Smooth muscle cell (in vitro differentiated cells): Measurements from ENCODE around the gene SEC61B. TPM values are rescaled to one million over a fixed set of nuclear protein-coding genes. Genes with fewer than 3 reads are reported as not detected.

Experiments used
- DNase-seq: peaks from one replicate; lab custom pipeline; 2025; ENCODE audit not compliant: unreplicated experiment; lab: John Stamatoyannopoulos, UW
- H2AFZ ChIP-seq: fragments of 200-600 bp; sonication (generic); 2 replicates; pipeline ENCODE4 v1.6.0; 2016; ENCODE audit warnings: antibody characterized with exemption, low read depth, mild to moderate bottlenecking
- H3F3A ChIP-seq: fragments of 200-600 bp; sonication (generic); 2 replicates; pipeline ENCODE4 v1.6.0; 2017; ENCODE audit warnings: antibody characterized with exemption, low read depth
- H3K27ac ChIP-seq: fragments of 200-600 bp; sonication (generic); 2 replicates; pipeline ENCODE4 v1.5.1; 2016; ENCODE audit warnings: low read depth, mild to moderate bottlenecking
- H3K27me3 ChIP-seq: fragments of 200-600 bp; sonication (generic); 2 replicates; pipeline ENCODE4 v1.6.1; 2016; ENCODE audit warnings: low read depth, mild to moderate bottlenecking
- H3K36me3 ChIP-seq: fragments of 200-600 bp; sonication (generic); 2 replicates; pipeline ENCODE4 v1.5.1; 2016; ENCODE audit warnings: low read depth
- H3K4me1 ChIP-seq: fragments of 200-600 bp; sonication (generic); 2 replicates; pipeline ENCODE4 v1.5.1; 2016; ENCODE audit warnings: low read depth
- H3K4me2 ChIP-seq: fragments of 200-600 bp; sonication (generic); 2 replicates; pipeline ENCODE4 v1.6.0; 2016; ENCODE audit warnings: mild to moderate bottlenecking
- H3K4me3 ChIP-seq: fragments of 200-600 bp; sonication (generic); 2 replicates; pipeline ENCODE4 v1.5.1; 2016; ENCODE audit warnings: mild to moderate bottlenecking
- H3K79me2 ChIP-seq: fragments of 200-600 bp; sonication (generic); 2 replicates; pipeline ENCODE4 v1.6.0; 2016; ENCODE audit warnings: low read depth, mild to moderate bottlenecking
- H3K9ac ChIP-seq: fragments of 200-600 bp; sonication (generic); 2 replicates; pipeline ENCODE4 v1.6.0; 2016; ENCODE audit warnings: low read depth
- H3K9me3 ChIP-seq: fragments of 200-600 bp; sonication (generic); replicated peaks from 2 replicates; pipeline ENCODE4 v1.5.1; 2016; ENCODE audit warnings: low read depth
- H4K20me1 ChIP-seq: fragments of 200-600 bp; sonication (generic); 2 replicates; pipeline ENCODE4 v1.6.0; 2016; ENCODE audit warnings: low read depth
- whole genome bisulfite sequencing: methylation state at CpG from one replicate; pipeline ENCODE4 v1.1.7; 2016; ENCODE audit warnings: low lambda C conversion rate; 5-methylcytosine and 5-hydroxymethylcytosine counted together
- polyA plus RNA-seq: library from polyadenylated mRNA; unstranded; fragments of >200 nt; fragmentation: Nextera tagmentation; extraction: Ambion mirVana; gene quantifications from 2 replicates; pipeline ENCODE4 v1.2.1, GENCODE V29; 2016
- total RNA-seq: library from RNA; depleted of rRNA; stranded (reverse); fragments of >200 nt; gene quantifications from 2 replicates; pipeline ENCODE4 v1.2.3, GENCODE V29; 2014
- TF ChIP-seq, protein P1 (sequence below): fragments of 200-600 bp; sonication (generic); IDR thresholded peaks from 2 replicates; pipeline ENCODE4 v1.5.1; 2017; ENCODE audit warnings: borderline replicate concordance, mild to moderate bottlenecking, antibody characterized with exemption; ENCODE audit not compliant: insufficient read depth, poor library complexity, severe bottlenecking

Gene SEC61B
- total and polyA plus RNA-seq, 2 experiments from 2014 or later, result 385 to 549 TPM

DNA sequence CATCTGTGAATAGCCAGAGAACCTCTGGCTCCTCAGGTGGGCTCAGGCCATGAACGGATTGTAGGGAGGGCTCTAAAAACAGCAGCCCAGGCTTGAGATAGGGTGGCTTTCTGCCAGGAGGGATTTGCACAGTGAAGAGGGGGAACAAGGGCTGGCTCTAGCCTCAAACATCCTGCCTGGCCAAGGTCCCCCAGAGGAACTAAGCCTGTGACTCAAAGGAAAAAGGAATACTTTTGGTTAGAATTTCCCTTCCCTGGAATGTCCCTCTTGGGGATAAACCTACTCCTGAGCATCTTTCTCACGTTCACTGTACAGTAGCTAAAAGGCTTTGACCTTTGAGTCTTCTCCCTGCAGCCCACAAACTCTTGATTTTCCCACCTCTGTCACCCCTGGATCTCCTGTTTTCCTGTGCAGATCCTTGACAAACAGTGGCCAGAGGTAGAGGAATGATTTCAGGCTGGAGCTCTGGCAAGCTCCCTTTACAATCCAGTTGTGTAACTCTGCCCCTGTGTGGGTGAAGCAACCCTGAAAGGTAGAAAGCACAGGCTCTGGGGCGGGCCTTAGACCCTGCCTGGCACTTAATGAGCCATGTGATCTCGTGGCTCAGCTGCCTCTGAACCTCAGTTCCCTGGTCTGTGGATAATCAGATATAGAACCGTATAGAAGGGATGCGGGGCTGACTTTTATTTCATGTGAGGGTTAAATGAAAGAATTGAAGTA, 17.4 kb downstream of the SEC61B start:
- Histone ChIP-seq H3K9ac (no peak overlapping the region), H3K9me3 (no peaks in the 10 kb centered on the region), H3K36me3 (no peaks in the 10 kb centered on the region), H3K79me2 (no peaks in the 10 kb centered on the region), H3F3A (no peaks in the 10 kb centered on the region), H3K4me3 (no peak overlapping the region), H3K27me3 (no peaks in the 10 kb centered on the region), H4K20me1 (no peaks in the 10 kb centered on the region), H3K4me2 (no peak overlapping the region), H3K27ac (peak overlapping the region; percentile 77), H3K4me1 (peaks cover 11% of the 10 kb centered on the region), H2AFZ (no peak overlapping the region)
- 72% methylated on average over 6 of the region's 6 CpGs for WGBS
- DNase-seq, result no peak
- TF ChIP-seq, protein P1, sequence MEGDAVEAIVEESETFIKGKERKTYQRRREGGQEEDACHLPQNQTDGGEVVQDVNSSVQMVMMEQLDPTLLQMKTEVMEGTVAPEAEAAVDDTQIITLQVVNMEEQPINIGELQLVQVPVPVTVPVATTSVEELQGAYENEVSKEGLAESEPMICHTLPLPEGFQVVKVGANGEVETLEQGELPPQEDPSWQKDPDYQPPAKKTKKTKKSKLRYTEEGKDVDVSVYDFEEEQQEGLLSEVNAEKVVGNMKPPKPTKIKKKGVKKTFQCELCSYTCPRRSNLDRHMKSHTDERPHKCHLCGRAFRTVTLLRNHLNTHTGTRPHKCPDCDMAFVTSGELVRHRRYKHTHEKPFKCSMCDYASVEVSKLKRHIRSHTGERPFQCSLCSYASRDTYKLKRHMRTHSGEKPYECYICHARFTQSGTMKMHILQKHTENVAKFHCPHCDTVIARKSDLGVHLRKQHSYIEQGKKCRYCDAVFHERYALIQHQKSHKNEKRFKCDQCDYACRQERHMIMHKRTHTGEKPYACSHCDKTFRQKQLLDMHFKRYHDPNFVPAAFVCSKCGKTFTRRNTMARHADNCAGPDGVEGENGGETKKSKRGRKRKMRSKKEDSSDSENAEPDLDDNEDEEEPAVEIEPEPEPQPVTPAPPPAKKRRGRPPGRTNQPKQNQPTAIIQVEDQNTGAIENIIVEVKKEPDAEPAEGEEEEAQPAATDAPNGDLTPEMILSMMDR, result no peak

DNA sequence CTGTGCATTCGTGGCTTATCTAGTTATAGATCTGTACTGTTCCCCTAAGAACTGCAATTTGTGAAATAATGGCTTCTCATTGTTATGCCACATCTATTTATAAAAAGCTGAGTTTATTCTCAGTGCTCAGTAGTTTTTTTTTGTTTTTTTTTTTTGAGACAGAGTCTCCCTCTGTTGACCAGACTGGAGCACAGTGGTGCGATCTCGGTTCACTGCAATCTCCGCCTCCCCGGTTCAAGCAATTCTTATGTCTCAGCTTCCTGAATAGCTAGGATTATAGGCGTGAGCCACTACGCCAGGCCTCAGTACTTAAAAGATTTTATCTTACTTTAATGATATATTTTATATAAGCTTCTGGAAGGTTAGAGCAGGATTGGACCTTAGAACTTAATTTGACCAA, 19.0 kb downstream of the SEC61B start:
- TF ChIP-seq, protein P1, result no peak
- Histone ChIP-seq H3K9me3 (no peaks in the 10 kb centered on the region), H3K79me2 (no peaks in the 10 kb centered on the region), H3K9ac (no peak overlapping the region), H3F3A (no peaks in the 10 kb centered on the region), H3K4me1 (peaks cover 11% of the 10 kb centered on the region), H3K4me3 (no peak overlapping the region), H3K27ac (no peak overlapping the region), H3K27me3 (no peaks in the 10 kb centered on the region), H2AFZ (no peak overlapping the region), H3K4me2 (no peak overlapping the region), H4K20me1 (no peaks in the 10 kb centered on the region), H3K36me3 (no peaks in the 10 kb centered on the region)
- WGBS, result 75% methylated on average over 7 of the region's 7 CpGs
- no peak for DNase-seq

DNA sequence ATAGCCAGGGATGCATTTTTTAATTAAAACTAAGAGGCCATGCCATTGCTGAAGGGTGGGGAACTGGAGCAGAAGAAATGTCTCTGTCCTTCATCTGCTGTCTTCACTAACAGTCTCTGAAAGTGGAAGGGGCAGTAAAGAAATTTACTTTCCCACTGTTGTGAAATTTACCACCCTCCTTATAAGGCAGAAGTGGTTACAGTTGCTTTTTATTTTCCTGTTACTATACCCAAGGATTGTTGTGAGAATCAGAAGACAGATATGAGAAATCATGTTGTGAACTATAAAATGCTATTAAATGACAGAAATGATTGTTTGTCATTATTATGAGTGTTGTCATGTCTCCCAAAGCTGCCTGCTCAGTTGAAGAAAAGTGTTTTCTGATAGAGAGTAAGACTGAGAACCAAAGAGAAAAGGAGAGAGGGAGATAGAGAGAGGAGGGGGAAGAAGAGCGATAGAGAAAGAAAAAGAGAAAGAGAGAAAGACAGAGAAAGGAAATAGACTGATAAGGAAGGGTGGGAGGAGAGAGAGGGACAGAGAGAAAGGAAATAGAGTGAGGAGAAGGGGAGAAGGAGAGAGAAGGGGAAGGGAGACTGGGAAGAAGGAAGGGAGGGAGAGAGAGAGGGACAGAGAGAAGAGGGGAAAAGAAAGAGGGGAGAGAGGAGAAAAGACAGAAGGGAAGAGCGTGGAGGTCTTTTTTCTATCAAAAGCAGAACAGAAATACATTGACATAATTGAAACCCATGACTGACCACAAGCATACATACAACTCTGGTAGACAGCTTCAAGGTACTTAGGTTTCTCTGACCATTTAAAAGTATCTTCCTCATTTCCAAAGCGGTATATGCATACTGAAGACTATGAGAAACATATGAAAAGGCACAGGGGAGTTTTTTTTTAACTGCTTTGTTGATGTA, 22.5 kb downstream of the SEC61B start:
- Histone ChIP-seq H2AFZ (no peak overlapping the region), H4K20me1 (no peaks in the 10 kb centered on the region), H3K36me3 (no peaks in the 10 kb centered on the region), H3K4me1 (peaks cover 6% of the 10 kb centered on the region), H3K9me3 (no peaks in the 10 kb centered on the region), H3F3A (no peaks in the 10 kb centered on the region), H3K4me3 (no peak overlapping the region), H3K27me3 (no peaks in the 10 kb centered on the region), H3K9ac (no peak overlapping the region), H3K4me2 (no peak overlapping the region), H3K27ac (no peak overlapping the region), H3K79me2 (no peaks in the 10 kb centered on the region)
- no peak for DNase-seq
- WGBS, result 95% methylated on average over 3 of the region's 3 CpGs
- TF ChIP-seq, protein P1, result no peak
